ENCODE results near the gene CCNF. TPM values are rescaled to one million over a fixed set of nuclear protein-coding genes. Genes with fewer than 3 reads are reported as not detected.
A peak's percentile ranks its signal among the peaks of the same experiment; 100 is the strongest.

Gene CCNF
- polyA plus RNA-seq, 3 donors, result 0.34 to 0.97 (median 0.68) TPM

DNA sequence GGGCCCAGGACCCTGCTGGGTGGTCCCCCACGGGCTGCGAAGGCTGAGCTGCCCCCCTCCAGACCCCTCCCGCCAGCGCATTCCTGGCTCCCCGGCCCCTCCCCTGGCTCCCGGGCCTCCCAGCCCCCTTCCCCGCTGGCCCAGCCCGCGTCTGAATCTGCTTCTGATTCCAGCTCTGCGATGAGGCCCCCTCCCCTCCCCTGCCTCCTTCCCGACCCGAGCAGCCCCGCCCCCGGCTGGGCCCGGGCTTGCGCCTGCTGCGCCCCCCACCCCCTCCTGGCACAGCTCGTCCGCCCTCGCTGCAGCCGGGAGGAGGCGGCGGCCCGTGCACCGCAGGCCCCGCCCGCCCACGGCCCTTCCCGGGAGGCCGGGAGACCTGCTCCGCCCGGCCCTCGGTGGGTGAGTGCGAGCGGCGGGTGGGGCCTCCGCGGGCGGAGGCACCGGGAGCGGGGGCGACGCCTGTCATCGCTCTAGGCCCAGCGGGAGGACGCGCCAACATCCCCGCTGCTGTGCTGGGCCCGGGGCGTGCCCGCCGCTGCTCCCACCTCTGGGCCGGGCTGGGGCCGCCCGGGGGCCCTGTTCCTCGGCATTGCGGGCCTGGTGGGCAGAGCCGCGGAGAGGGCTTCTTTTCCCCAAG lies 41.9 kb downstream of the CCNF start, which contains the start of gene NTN3:
Gene NTN3, plus strand, starts transcription at position 282 of the 637 bp plus-strand sequence. CDS start 405 bp downstream, outside the sequence.
- peaks cover 23 to 64% of the 10 kb centered on the region in 2 donors for H3K4me1 ChIP-seq (ENCODE audit: control insufficient read depth in 1 of 2, insufficient read depth in 2 of 2, low read length in 2 of 2)

More for the DNA sequence above, 41.9 kb downstream of the CCNF start, which contains the start of gene NTN3:
- H3K4me2 ChIP-seq (replicated peaks; ENCODE audit: extremely low read depth, low read length, poor library complexity, severe bottlenecking), result no peak within 1 kb of the TSS
- Mint-ChIP-seq H3K4me3 (peak within 1 kb of the TSS in 1 of 2 donors; percentile 88), H3K27me3 (ENCODE audit: low read depth in 3 of 3) (peaks cover 52 to 71% (median 60%) of the 10 kb centered on the region in 3 donors), H3K27ac (no peak within 1 kb of the TSS), H3K9me3 (peaks cover 0 to 13% (median 7%) of the 10 kb centered on the region in 7 donors), H3K4me1 (peaks cover 29% of the 10 kb centered on the region), H3K36me3 (peaks cover 5 to 12% of the 10 kb centered on the region in 2 donors)
- H3K9me3 ChIP-seq (replicated peaks in 1 of 2; ENCODE audit: control insufficient read depth in 1 of 2, insufficient read depth in 1 of 2, low read length in 2 of 2), result peaks cover 0 to 24% of the 10 kb centered on the region in 2 donors
- WGBS (ENCODE audit: insufficient coverage), result under 1% methylated on average over 54 of the region's 59 CpGs
- peaks cover 16% of the 10 kb centered on the region for H3K79me2 ChIP-seq (ENCODE audit: insufficient read depth, low read length)
- H3K36me3 ChIP-seq (replicated peaks in 1 of 2; ENCODE audit: control insufficient read depth in 1 of 2, insufficient read depth in 2 of 2, low read length in 2 of 2), result no peaks in the 10 kb centered on the region
- H4K20me1 ChIP-seq (ENCODE audit: insufficient read depth, low read length), result peaks cover 30% of the 10 kb centered on the region
- TF ChIP-seq, protein P1, sequence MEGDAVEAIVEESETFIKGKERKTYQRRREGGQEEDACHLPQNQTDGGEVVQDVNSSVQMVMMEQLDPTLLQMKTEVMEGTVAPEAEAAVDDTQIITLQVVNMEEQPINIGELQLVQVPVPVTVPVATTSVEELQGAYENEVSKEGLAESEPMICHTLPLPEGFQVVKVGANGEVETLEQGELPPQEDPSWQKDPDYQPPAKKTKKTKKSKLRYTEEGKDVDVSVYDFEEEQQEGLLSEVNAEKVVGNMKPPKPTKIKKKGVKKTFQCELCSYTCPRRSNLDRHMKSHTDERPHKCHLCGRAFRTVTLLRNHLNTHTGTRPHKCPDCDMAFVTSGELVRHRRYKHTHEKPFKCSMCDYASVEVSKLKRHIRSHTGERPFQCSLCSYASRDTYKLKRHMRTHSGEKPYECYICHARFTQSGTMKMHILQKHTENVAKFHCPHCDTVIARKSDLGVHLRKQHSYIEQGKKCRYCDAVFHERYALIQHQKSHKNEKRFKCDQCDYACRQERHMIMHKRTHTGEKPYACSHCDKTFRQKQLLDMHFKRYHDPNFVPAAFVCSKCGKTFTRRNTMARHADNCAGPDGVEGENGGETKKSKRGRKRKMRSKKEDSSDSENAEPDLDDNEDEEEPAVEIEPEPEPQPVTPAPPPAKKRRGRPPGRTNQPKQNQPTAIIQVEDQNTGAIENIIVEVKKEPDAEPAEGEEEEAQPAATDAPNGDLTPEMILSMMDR (IDR thresholded peaks at IDR 0.05), result no peak
- H2AFZ ChIP-seq (ENCODE audit: insufficient read depth, low read depth, low read length, poor library complexity, severe bottlenecking), result no peak within 1 kb of the TSS
- no peak within 1 kb of the TSS for H3K27ac ChIP-seq (ENCODE audit: low read depth in 1 of 2, low read length in 2 of 2)
- intact Hi-C loops (cut with micrococcal nuclease), result loop anchor here (5.0 to 10.0 kb wide), 2 partner anchors 36 to 46 kb away; partner anchors contain the start of gene CCNF (in 1 of the 2)
- H3K27me3 ChIP-seq (ENCODE audit: control insufficient read depth in 2 of 2, insufficient read depth in 2 of 2, low read length in 2 of 2), result peaks cover 45 to 59% of the 10 kb centered on the region in 2 donors
- DNase-seq, result no peak
- H3K4me3 ChIP-seq (replicated peaks in 1 of 3; ENCODE audit: low read depth in 2 of 3, low read length in 3 of 3), result no peak within 1 kb of the TSS
- H3K9ac ChIP-seq (ENCODE audit: insufficient read depth, low read length, poor library complexity, severe bottlenecking), result no peak within 1 kb of the TSS

Measured in CD14-positive monocyte (primary cell).